Kidney (tissue), 22 donors: ENCODE data around the gene CD164. TPM values are rescaled to one million over a fixed set of nuclear protein-coding genes. Genes with fewer than 3 reads are reported as not detected.

Experiments
- DNase-seq, 5 donors: peaks; one replicate each; pipeline ENCODE4 v3.0.0-alpha.2; 2013 to 2020
- FAIRE-seq: peaks from 2 replicates; lab custom pipeline; 2012; peaks lifted over from hg19 to GRCh38; lab: Jason Lieb, UNC
- H3K27ac ChIP-seq, 2 donors: one replicate each; pipeline ENCODE4 v1.7.0; 2013; ENCODE audit warnings: low read depth in 2 of 2, low read length in 2 of 2, inconsistent platforms in 1 of 2
- H3K27me3 ChIP-seq: one replicate; pipeline ENCODE4 v1.7.1; 2013; ENCODE audit warnings: low read length, inconsistent platforms; ENCODE audit not compliant: control insufficient read depth, insufficient read depth
- H3K36me3 ChIP-seq, 3 donors: one replicate each; pipeline versions ENCODE4 v1.7.0 to v1.7.1; 2013; ENCODE audit warnings: low read length in 3 of 3, control low read depth in 1 of 3, inconsistent platforms in 1 of 3; ENCODE audit not compliant: insufficient read depth in 3 of 3, control insufficient read depth in 2 of 3
- H3K4me1 ChIP-seq, 3 donors: one replicate each; pipeline versions ENCODE4 v1.7.0 to v1.7.1; 2013; ENCODE audit warnings: low read length in 3 of 3, inconsistent platforms in 1 of 3, low read depth in 1 of 3; ENCODE audit not compliant: control insufficient read depth in 2 of 3, insufficient read depth in 2 of 3
- H3K4me3 ChIP-seq, 3 donors: one replicate each; pipeline versions ENCODE4 v1.7.0 to v1.8.1; 2013; ENCODE audit warnings: low read length in 3 of 3, control low read depth in 1 of 3, inconsistent platforms in 1 of 3
- H3K9ac ChIP-seq, 3 donors: one replicate each; pipeline versions ENCODE4 v1.7.0 to v1.7.1; 2013; ENCODE audit warnings: low read length in 3 of 3, control low read depth in 1 of 3, inconsistent platforms in 1 of 3
- H3K9me3 ChIP-seq, 3 donors: one replicate each; pipeline versions ENCODE4 v1.7.0 to v1.7.1; 2013; ENCODE audit warnings: low read length in 3 of 3, control low read depth in 1 of 3, inconsistent platforms in 1 of 3; ENCODE audit not compliant: control insufficient read depth in 2 of 3, insufficient read depth in 1 of 3
- intact Hi-C: fragments of 100-400 bp; cut with DNase I; formaldehyde crosslinking; loops from one replicate; pipeline ENCODE4 v1.11.1; 2022
- long read RNA-seq, 10 donors: library from polyadenylated mRNA in 1 of 10; unstranded in 1 of 10; transcript quantifications; one replicate each; pipeline ENCODE4 v2.0.0 and lab custom pipeline, GENCODE V29; 2021 to 2026
- polyA plus RNA-seq: library from polyadenylated mRNA; stranded (reverse); fragments of 350-450 nt; fragmentation: Illumina TruSeq; extraction: RNeasy Lipid Tissue Mini Kit (QIAGEN cat#74804); gene quantifications from one replicate; pipeline ENCODE4 v1.2.3, GENCODE V29; 2014; ENCODE audit warnings: low read depth, low replicate concordance; ENCODE audit not compliant: insufficient read depth
- total RNA-seq: library from RNA; stranded (reverse); fragmentation: NEBNext Ultra II Directional; extraction: Animal tissue kit (Norgen Biotek cat#: 25700); gene quantifications from one replicate; pipeline ENCODE4 v1.2.1, GENCODE V29; 2021
- TF ChIP-seq, protein P1 (sequence below): IDR thresholded peaks from 3 replicates; pipeline ENCODE4 v1.5.1; 2012; ENCODE audit warnings: mild to moderate bottlenecking, moderate library complexity, borderline replicate concordance; ENCODE audit not compliant: insufficient read depth; ENCODE audit errors: extremely low read depth
- donor health status: control.
- donor health status: control.
- donor health status: control.
- donor health status: control.
- donor health status: control.
- donor health status: DM: yes; HTN: yes; CAD: no.
- donor health status: Normal renal cell carcinoma (clear cell type).

Gene CD164
- total RNA-seq (267 TPM), polyA plus RNA-seq (205 TPM)
- long read RNA-seq, donor 1, full-length matches to known transcripts, result 128 of 137 reads
- long read RNA-seq, donor 1, partial matches to known transcripts, result 9 of 137 reads
- long read RNA-seq, donor 1, other reads (novel, unspliced or antisense), result 0 of 137 reads
- long read RNA-seq, donor 2, transcript CD164-202 (6 exons, 3,365 nt), result major isoform, 151 of 175 reads
- long read RNA-seq, donor 2, transcript CD164-209 (4 exons, 590 nt), result minor isoform, 13 of 175 reads
- long read RNA-seq, donor 2, transcript CD164-203 (5 exons, 2,936 nt), result minor isoform, 10 of 175 reads
- long read RNA-seq, donor 2, partial matches to known transcripts, result 0 of 175 reads
- long read RNA-seq, donor 2, other reads (novel, unspliced or antisense), result 0 of 175 reads
- long read RNA-seq, donor 3, full-length matches to known transcripts, result 228 of 228 reads
- long read RNA-seq, donor 3, partial matches to known transcripts, result 0 of 228 reads
- long read RNA-seq, donor 3, other reads (novel, unspliced or antisense), result 0 of 228 reads
- long read RNA-seq, donor 4, transcript CD164-202 (6 exons, 3,365 nt), result major isoform, 104 of 123 reads
- long read RNA-seq, donor 4, transcript CD164-203 (5 exons, 2,936 nt), result minor isoform, 11 of 123 reads
- long read RNA-seq, donor 4, partial matches to known transcripts, result 0 of 123 reads
- long read RNA-seq, donor 4, other reads (novel, unspliced or antisense), result 0 of 123 reads
- long read RNA-seq, donor 5, transcript CD164-202 (6 exons, 3,365 nt), result major isoform, 18 of 18 reads
- long read RNA-seq, donor 5, partial matches to known transcripts, result 0 of 18 reads
- long read RNA-seq, donor 5, other reads (novel, unspliced or antisense), result 0 of 18 reads
- long read RNA-seq, donor 6, full-length matches to known transcripts, result 275 of 289 reads
- long read RNA-seq, donor 6, partial matches to known transcripts, result 14 of 289 reads
- long read RNA-seq, donor 6, other reads (novel, unspliced or antisense), result 0 of 289 reads
- long read RNA-seq, donor 7, transcript CD164-203 (5 exons, 2,936 nt), result minor isoform, 25 of 334 reads
- long read RNA-seq, donor 7, transcript CD164-202 (6 exons, 3,365 nt), result major isoform, 299 of 334 reads
- long read RNA-seq, donor 7, partial matches to known transcripts, result 1 of 334 reads
- long read RNA-seq, donor 7, other reads (novel, unspliced or antisense), result 8 of 334 reads
- long read RNA-seq, donor 8, full-length matches to known transcripts, result 142 of 147 reads
- long read RNA-seq, donor 8, partial matches to known transcripts, result 5 of 147 reads
- long read RNA-seq, donor 8, other reads (novel, unspliced or antisense), result 0 of 147 reads
- long read RNA-seq, donor 9, full-length matches to known transcripts, result 81 of 141 reads
- long read RNA-seq, donor 9, partial matches to known transcripts, result 60 of 141 reads
- long read RNA-seq, donor 9, other reads (novel, unspliced or antisense), result 0 of 141 reads
- long read RNA-seq, donor 10, full-length matches to known transcripts, result 135 of 135 reads
- long read RNA-seq, donor 10, partial matches to known transcripts, result 0 of 135 reads
- long read RNA-seq, donor 10, other reads (novel, unspliced or antisense), result 0 of 135 reads

DNA sequence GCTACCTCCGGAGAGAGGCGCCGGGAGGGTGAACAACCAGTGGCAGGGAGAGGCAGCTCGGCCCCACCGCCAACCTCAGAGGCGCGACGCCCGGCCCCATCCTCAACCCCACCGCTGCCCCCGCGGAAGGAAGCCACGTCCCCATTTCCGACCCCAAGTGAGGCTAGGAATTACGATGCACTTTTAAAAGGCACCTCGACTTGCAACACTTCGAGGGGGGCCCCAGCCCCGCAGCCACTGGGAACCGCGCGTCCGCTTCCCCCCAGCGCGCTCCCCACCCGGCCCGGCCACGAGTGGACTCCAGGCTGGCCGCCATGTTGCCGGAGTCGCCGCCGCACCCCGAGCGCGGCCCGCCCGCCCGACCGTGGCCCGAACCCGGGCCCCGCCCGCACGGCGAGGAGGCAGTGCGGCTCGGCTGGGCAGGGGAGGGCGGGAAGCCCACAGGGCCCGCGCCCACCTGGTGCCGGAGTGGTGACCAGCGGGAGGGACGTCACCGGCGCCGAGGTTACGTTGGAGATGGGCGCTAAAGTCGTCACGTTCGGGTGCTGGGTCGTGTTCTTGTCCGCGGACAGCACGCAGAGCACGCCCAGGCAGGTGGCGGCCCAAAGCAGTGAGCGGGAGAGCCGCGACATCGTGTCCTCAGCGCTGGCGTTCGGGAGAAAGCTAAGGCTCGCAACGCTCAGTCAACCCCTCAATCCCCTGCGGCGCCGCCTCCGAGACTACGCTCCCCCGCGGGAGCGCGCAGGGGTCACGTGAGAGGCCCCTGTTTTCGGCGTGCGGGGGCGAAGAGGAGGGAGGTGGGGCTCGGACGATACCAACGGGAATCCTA lies at the start of gene CD164:
Gene CD164 (minus strand): TSS at position 721 of the 829 bp plus-strand sequence. CDS start 89 bp downstream, at position 632.
- H3K9me3 ChIP-seq, result no peaks in the 10 kb centered on the region
- TF ChIP-seq, protein P1, sequence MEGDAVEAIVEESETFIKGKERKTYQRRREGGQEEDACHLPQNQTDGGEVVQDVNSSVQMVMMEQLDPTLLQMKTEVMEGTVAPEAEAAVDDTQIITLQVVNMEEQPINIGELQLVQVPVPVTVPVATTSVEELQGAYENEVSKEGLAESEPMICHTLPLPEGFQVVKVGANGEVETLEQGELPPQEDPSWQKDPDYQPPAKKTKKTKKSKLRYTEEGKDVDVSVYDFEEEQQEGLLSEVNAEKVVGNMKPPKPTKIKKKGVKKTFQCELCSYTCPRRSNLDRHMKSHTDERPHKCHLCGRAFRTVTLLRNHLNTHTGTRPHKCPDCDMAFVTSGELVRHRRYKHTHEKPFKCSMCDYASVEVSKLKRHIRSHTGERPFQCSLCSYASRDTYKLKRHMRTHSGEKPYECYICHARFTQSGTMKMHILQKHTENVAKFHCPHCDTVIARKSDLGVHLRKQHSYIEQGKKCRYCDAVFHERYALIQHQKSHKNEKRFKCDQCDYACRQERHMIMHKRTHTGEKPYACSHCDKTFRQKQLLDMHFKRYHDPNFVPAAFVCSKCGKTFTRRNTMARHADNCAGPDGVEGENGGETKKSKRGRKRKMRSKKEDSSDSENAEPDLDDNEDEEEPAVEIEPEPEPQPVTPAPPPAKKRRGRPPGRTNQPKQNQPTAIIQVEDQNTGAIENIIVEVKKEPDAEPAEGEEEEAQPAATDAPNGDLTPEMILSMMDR, result no peak
- H3K36me3 ChIP-seq, result peaks cover 0 to 6% (median 5%) of the 10 kb centered on the region in 3 donors
- H3K4me3 ChIP-seq, result peak within 1 kb of the TSS; percentile 96 to 100 (median 99)
- H3K9ac ChIP-seq, result peak within 1 kb of the TSS; percentile 95 to 99 (median 99)
- FAIRE-seq (no peak), DNase-seq (peak; percentile 94 to 99 (median 98))
- intact Hi-C loops, result loop anchor here (10.0 kb wide), 1 partner anchor 197 kb away; no protein-coding TSS in a partner anchor
- H3K27me3 ChIP-seq, result no peaks in the 10 kb centered on the region
- peaks cover 0 to 14% (median 9%) of the 10 kb centered on the region in 3 donors for H3K4me1 ChIP-seq
- peak within 1 kb of the TSS; percentile 95 to 100 for H3K27ac ChIP-seq

DNA sequence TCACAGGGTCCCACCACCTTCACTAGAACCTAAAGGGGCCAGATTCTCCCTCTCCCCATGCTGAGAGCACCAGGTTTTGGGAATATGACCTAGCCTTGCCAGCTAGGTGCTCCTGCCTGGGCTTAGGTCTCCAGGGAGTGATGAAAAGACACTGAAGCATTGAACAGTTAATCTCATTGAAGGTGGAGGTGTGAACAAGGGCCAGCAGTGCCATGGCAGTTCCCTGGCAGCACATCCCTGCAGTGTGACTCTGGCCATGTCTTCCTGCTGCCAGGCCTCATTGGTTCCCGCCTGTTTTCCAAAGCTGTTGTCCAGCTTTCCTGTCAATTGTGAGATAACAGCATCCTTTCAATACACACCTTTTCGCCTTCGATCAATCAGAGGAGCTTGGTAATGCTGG lies 47.2 kb upstream of the CD164 start:
- Histone ChIP-seq H3K27me3 (no peaks in the 10 kb centered on the region), H3K9me3 (no peaks in the 10 kb centered on the region), H3K27ac (no peak overlapping the region), H3K4me1 (no peaks in the 10 kb centered on the region), H3K4me3 (no peak overlapping the region), H3K9ac (no peak overlapping the region), H3K36me3 (no peaks in the 10 kb centered on the region)
- intact Hi-C loops, result no loop called here
- TF ChIP-seq, protein P1, result no peak
- FAIRE-seq, result no peak
- DNase-seq, result no peak
